ENCODE results near the gene NGEF.

NGEF gene

GRCh38 chr2:232982926-232983668 is 30.0 kb downstream of the NGEF start:
- TF ChIP-seq POLR2A (IDR thresholded peaks at IDR 0.05; ENCODE audit: low read length) (no peak), GATA1 (IDR thresholded peaks at IDR 0.05; ENCODE audit: low read depth, low read length) (no peak)
- no peak for DNase-seq

DNA sequence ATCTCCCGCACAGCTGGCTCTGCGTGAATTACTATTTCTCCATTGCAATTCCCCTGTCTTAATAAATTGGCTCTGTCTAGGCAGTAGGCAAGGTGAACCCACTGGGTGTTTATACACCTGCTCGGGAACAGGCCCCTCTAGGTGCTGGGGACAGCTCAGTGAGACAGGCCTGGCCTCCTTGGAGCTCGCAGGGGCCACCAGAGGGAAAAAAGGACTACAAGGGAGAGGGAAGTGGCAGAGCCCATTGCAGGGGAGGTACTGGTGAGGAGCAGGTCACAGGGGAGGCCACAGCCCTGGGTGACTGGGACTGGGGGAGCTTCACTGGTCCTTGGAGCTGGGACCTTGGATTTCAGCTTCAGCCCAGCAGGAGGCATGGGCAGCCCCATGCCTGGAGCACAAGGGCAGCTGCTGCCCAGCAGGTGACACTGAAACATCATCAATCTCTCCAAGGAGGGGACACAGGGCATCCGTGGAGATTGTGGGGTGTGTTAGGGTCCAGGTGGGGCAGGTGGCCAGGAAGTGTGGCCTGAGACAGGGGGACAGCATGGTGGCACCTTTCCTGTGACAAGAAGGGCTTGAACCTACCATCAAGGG is 31.2 kb downstream of the NGEF start:
- TF ChIP-seq POLR2A (IDR thresholded peaks at IDR 0.05; ENCODE audit: low read length) = no peak
- no peak for TF ChIP-seq GATA1 (IDR thresholded peaks at IDR 0.05; ENCODE audit: low read depth, low read length)
- DNase-seq = no peak

DNA sequence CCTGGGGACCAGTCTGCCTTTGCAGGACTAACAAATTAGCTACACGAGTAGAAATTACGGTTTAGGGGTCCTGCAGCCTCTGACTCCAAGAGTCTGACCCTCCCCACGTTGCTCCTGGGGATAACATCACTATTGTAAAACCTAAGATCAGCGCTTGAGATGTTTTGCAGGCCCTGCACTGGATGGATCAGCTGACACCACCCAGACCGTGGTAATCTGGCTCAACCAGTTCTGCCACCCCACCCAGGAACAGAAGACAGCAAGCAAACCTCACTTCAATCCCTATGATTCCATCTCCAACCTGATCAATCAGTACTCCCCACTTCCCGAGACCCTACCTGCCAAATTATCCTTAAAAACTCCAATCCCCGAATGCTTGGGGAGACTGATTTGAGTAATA is 31.7 kb downstream of the NGEF start:
- TF ChIP-seq POLR2A (IDR thresholded peaks at IDR 0.05; ENCODE audit: low read length) = no peak
- TF ChIP-seq GATA1 (IDR thresholded peaks at IDR 0.05; ENCODE audit: low read depth, low read length) = no peak
- DNase-seq = no peak

DNA sequence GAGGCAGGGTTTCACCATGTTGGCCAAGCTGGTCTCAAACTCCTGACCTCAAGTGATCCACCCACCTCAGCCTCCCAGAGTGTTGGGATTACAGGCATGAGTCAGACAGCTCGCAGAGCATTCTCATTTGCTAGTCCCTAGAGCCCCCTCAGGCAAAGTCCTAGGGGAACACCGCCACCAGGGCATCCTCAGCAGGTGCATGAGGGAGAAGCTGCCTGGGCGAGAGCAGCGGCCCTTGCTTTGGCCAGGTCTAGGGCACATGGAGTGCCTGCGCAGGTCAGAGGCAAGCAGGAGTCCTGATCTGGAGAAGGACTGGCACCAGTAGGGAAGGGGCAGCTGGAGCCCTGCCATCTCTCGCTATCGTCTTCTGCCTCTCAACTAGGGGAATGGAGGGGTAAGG is 32.4 kb downstream of the NGEF start:
- DNase-seq = no peak
- no peak for TF ChIP-seq POLR2A (IDR thresholded peaks at IDR 0.05; ENCODE audit: low read length)
- TF ChIP-seq GATA1 (IDR thresholded peaks at IDR 0.05; ENCODE audit: low read depth, low read length) = no peak

GRCh38 chr2:232979871-232980461 is 33.1 kb downstream of the NGEF start:
- no peak for DNase-seq
- TF ChIP-seq GATA1 (IDR thresholded peaks at IDR 0.05; ENCODE audit: low read depth, low read length) (no peak), POLR2A (IDR thresholded peaks at IDR 0.05; ENCODE audit: low read length) (no peak)

GRCh38 chr2:232977438-232977971 is 35.6 kb downstream of the NGEF start:
- DNase-seq = no peak

DNA sequence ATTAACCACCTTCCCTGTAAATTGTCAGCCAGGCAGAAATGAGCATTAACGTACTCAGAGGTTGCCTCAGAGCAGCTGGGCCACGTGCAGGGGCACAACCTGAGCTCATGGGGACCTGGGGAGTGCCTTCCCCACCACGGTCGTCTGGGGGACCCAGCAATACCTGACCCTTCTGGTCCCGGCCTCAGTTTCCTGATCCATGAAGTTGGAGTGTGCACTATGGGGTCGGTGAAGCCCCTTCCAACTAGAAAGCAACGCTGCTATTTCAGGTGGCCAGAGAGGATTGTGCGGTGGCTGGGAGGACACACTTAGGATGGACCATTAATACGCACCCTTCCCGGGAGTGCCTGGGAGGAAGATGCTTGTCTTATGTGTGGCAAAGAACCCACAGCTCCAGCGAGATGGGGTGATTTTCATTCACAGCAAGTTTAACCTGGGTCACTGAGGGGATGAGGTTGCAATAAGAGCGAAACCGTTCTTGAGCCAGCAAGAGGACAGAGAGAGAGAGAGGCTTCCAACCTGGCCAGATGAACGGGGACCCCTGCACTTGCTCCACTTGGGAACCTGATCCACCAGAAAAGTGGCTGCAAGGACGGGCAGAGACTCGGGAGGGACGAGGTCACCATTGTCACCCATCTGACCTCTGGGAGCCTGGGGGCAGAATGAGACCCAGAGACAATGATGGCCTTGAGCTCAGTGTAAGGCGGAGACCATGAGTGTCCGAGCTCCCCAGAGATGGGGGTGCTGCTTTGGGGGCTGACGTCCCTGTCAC is 36.2 kb downstream of the NGEF start:
- no peak for TF ChIP-seq POLR2A (IDR thresholded peaks at IDR 0.05; ENCODE audit: low read length)
- TF ChIP-seq GATA1 (IDR thresholded peaks at IDR 0.05; ENCODE audit: low read depth, low read length) = no peak

More at GRCh38 chr2:232977438-232977971, 35.6 kb downstream of the NGEF start:
- TF ChIP-seq POLR2A (IDR thresholded peaks at IDR 0.05; ENCODE audit: low read length) = no peak
- no peak for TF ChIP-seq GATA1 (IDR thresholded peaks at IDR 0.05; ENCODE audit: low read depth, low read length)

DNA sequence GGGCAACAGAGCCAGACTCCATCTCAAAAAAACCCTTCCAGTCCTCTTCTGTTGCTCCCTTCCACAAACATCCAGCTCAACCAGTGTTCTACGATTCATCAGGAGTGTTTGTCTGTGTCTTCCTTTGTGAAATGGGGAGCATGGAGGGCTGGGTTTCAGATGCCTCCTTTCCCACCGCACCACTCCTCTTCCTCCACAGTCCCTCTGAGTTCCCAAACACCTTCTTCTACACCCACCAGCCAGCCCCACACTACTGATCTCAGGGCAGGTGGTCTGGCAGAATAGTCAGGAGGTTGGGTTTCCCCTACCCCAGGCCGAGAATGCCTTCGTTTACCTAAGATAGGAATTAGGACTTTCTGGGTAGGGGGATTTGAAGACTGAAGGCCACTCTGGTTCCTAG is 36.9 kb downstream of the NGEF start:
- TF ChIP-seq POLR2A (IDR thresholded peaks at IDR 0.05; ENCODE audit: low read length) (no peak), GATA1 (IDR thresholded peaks at IDR 0.05; ENCODE audit: low read depth, low read length) (no peak)
- no peak for DNase-seq

More for the DNA sequence above, 36.2 kb downstream of the NGEF start:
- DNase-seq = no peak

DNA sequence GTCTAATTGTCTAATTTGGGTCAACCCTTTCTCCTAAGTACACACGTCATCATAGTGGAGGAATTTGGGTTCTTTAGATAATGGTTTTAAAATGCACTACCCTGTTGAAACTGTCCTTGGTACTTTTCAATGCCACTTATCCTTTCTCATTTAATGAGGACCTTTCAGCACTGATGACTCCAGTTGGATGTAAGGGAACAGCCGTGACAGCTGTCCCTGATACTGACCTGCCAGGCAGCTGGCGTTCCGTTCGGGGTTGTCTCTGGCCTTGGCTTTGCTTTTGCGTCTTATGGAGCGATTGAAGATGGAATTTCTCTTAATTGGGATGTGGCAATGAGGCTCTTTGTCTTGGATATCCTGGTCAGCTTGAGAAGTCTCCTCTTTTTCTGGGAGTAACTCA is 38.7 kb downstream of the NGEF start:
- no peak for DNase-seq

DNA sequence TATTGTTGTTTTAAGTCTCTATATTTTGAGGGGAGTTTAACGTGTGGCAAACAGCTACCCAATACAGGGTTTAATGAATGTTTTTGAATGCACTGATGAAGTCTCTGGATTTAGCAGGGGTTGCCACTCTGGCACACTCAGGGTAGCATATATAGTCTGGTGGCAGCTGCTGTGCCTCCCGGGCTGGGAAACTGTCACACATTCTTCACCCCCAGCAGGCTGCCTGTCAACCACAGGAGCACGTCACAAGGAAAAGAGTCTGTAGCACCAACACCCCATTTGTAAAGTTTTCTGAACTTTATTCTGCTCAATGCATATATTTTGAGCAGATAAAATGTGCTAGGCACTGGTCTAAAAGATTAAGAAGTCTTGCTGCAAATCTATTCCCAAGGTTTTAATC is 39.3 kb downstream of the NGEF start:
- no peak for DNase-seq
- TF ChIP-seq POLR2A (IDR thresholded peaks at IDR 0.05; ENCODE audit: low read length) (no peak), GATA1 (IDR thresholded peaks at IDR 0.05; ENCODE audit: low read depth, low read length) (no peak)

More for the DNA sequence above, 38.7 kb downstream of the NGEF start:
- no peak for TF ChIP-seq GATA1 (IDR thresholded peaks at IDR 0.05; ENCODE audit: low read depth, low read length)
- TF ChIP-seq POLR2A (IDR thresholded peaks at IDR 0.05; ENCODE audit: low read length) = no peak

- no peak for DNase-seq
- TF ChIP-seq POLR2A (IDR thresholded peaks at IDR 0.05; ENCODE audit: low read length) (no peak), GATA1 (IDR thresholded peaks at IDR 0.05; ENCODE audit: low read depth, low read length) (no peak)
Observed at GRCh38 chr2:232973011-232973735, 39.9 kb downstream of the NGEF start.

GRCh38 chr2:232971744-232972143 is 41.3 kb downstream of the NGEF start:
- DNase-seq = no peak
- TF ChIP-seq GATA1 (IDR thresholded peaks at IDR 0.05; ENCODE audit: low read depth, low read length) = no peak
- TF ChIP-seq POLR2A (IDR thresholded peaks at IDR 0.05; ENCODE audit: low read length) = no peak

DNA sequence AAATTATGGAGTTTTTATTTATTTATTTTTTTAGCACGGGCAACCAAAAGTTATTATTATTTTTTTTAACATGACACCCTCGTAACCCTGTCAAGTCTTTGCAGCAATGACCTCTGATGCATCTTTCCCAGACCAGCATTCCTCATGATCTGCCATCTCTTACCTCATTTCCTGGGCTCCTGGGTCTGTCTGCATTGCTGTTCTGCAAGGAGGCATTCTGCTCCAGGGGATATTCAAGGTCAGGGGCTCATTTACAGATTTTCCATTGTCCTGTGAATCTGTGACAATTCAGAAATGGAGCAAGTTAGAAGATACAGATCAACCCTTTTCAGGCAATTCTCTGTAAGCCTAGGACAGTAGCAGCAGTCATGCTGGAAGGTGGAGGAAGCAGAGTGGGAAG is 43.0 kb downstream of the NGEF start:
- DNase-seq = no peak
- TF ChIP-seq POLR2A (IDR thresholded peaks at IDR 0.05; ENCODE audit: low read length) (no peak), GATA1 (IDR thresholded peaks at IDR 0.05; ENCODE audit: low read depth, low read length) (no peak)

Data from erythroblast (primary cell).